GM23248 (cell line): ENCODE data around the gene TWF2.

ENCODE experiments used
- EZH2 ChIP-seq: fragments of 200-600 bp; sonication (generic); IDR thresholded peaks from 2 replicates; pipeline ENCODE4 v1.6.1; 2018; ENCODE audit warnings: antibody characterized with exemption, mild to moderate bottlenecking; ENCODE audit not compliant: insufficient read depth, poor library complexity, severe bottlenecking
- EZH2phosphoT487 ChIP-seq: fragments of 200-600 bp; sonication (generic); IDR thresholded peaks from 2 replicates; pipeline ENCODE4 v1.6.1; 2018; ENCODE audit warnings: antibody characterized with exemption, moderate library complexity, mild to moderate bottlenecking, low read depth; ENCODE audit not compliant: insufficient read depth

DNA sequence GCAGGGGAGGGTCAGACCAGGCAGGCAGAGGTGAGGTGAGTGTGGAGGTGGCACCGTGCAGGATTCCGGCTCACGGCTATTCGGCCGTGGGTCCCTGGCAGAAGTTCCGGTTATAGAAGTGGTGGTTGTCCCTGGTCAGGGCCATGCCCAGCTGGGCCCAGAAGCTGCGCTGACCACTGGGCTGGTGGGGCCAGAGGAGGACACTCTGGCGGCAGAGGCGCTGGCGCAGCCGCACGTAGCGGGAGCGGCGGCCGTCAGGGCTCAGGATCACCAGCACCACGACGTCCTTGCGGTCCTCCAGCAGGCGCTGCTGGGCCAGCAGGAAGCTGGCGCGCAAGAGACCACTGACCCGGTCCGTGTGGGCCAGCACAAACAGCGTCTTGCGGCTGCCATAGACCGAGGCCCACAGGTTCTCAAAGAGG lies 17.8 kb downstream of the TWF2 start:
- no peak for TF ChIP-seq EZH2
- TF ChIP-seq EZH2phosphoT487: no peak
